Mammary epithelial cell (primary cell): ENCODE data around the gene FGF23.

Experiments used
- CTCF ChIP-seq, 2 donors: IDR thresholded peaks in 1 of 2; conservative IDR thresholded peaks in 1 of 2; 2 replicates each; pipeline ENCODE4 v1.5.1; 2011 to 2012; ENCODE audit warnings: inconsistent platforms in 2 of 2, low read length in 2 of 2, mild to moderate bottlenecking in 2 of 2, control low read depth in 1 of 2, low read depth in 1 of 2; ENCODE audit not compliant: insufficient read depth in 1 of 2; ENCODE audit errors: extremely low read depth in 1 of 2
- EZH2 ChIP-seq: IDR thresholded peaks from 2 replicates; pipeline ENCODE4 v1.6.1; 2012; ENCODE audit warnings: low read length, inconsistent platforms, borderline replicate concordance

DNA sequence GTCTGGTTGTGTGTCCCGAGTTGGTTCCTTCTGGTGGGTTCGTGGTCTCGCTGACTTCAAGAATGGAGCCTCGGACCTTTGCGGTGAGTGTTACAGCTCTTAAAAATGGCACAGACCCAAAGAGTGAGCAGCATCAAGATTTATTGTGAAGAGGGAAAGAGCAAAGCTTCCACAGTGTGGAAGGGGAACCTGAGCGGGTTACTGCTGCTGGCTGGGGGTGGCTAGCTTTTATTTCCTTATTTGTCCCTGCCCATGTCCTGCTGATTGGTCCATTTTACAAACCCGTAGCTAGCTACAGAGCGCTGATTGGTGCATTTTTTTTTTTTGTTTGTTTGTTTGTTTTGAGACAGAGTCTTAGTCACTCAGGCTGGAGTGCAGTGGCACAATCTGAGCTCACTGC is 36.8 kb upstream of the FGF23 start:
- TF ChIP-seq EZH2 (no peak), CTCF (conservative IDR thresholded peaks at IDR 0.05 in 1 of 2, IDR thresholded peaks at IDR 0.05 in 1 of 2; ENCODE audit: extremely low read depth in 1 of 2, insufficient read depth in 1 of 2, low read depth in 1 of 2, low read length in 2 of 2) (no peak)
